ENCODE data around the gene SQSTM1. TPM values are rescaled to one million over a fixed set of nuclear protein-coding genes. Genes with fewer than 3 reads are reported as not detected.

Gene SQSTM1
- total RNA-seq, 1 experiment from 2014 or later: 985 TPM

DNA sequence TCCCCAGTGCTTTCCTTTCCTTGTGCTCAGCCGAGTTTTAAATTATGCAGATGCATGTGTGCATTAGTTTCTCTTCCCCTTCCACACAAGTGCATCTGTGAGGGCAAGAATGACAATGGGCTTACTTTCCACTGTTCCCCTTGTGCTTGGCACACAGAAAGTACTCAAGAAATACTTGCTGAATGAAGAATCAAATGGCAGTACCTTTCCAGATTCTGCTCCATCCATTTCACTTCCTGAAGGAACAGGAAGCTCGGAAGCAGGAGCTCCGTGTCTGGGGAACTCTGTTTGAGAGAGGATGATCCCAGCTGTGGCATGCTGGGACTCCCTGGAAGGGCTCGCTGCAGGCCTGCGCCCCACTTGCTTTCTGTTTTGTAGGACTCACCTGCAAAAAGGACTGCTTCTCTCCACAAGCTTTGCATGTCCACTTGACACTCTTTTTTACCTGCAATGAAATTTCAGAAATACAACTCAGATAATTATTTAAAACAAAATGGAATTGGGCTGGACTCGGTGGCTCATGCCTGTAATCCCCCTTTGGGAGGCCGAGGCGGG is 32.4 kb downstream of the SQSTM1 start:
- Histone ChIP-seq H3K36me3 (ENCODE audit: control insufficient read depth, insufficient read depth, low read length) (peaks cover 6% of the 10 kb centered on the region), H3K4me3 (ENCODE audit: low read depth in 2 of 2, low read length in 2 of 2) (no peak overlapping the region), H3K27me3 (ENCODE audit: control insufficient read depth, insufficient read depth, low read length) (no peaks in the 10 kb centered on the region), H3K9me3 (ENCODE audit: control insufficient read depth, insufficient read depth, low read depth, low read length) (no peaks in the 10 kb centered on the region), H3K27ac (ENCODE audit: low read length) (no peak overlapping the region), H3K4me1 (ENCODE audit: control insufficient read depth, insufficient read depth, low read length) (peaks cover 4% of the 10 kb centered on the region; the same call in 1 of the 2 replicates)
- intact Hi-C loops (cut with micrococcal nuclease; ENCODE audit: unreplicated experiment): loop anchor here (10.0 kb wide), 1 partner anchor 242 kb away; no protein-coding TSS in a partner anchor
- ATAC-seq (no peak), DNase-seq (ENCODE audit: low read depth, low spot score) (no peak)
- POLR2A ChIA-PET: interaction anchor here (0.6 kb wide), 1 partner anchor 1642 kb away, joined by 9 read pairs; no protein-coding TSS in a partner anchor
- BruUV-seq (replicated peaks): no TSS peak
- in situ Hi-C loops (cut with HindIII; ENCODE audit: low pct_unique_long_range_greater_than_20kb, low sequenced_read_pairs): no loop called here
- CTCF ChIA-PET: no interaction called here
- TF ChIP-seq, protein P1, sequence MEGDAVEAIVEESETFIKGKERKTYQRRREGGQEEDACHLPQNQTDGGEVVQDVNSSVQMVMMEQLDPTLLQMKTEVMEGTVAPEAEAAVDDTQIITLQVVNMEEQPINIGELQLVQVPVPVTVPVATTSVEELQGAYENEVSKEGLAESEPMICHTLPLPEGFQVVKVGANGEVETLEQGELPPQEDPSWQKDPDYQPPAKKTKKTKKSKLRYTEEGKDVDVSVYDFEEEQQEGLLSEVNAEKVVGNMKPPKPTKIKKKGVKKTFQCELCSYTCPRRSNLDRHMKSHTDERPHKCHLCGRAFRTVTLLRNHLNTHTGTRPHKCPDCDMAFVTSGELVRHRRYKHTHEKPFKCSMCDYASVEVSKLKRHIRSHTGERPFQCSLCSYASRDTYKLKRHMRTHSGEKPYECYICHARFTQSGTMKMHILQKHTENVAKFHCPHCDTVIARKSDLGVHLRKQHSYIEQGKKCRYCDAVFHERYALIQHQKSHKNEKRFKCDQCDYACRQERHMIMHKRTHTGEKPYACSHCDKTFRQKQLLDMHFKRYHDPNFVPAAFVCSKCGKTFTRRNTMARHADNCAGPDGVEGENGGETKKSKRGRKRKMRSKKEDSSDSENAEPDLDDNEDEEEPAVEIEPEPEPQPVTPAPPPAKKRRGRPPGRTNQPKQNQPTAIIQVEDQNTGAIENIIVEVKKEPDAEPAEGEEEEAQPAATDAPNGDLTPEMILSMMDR (IDR thresholded peaks at IDR 0.05): no peak
- TF ChIP-seq POLR2AphosphoS5 (IDR thresholded peaks at IDR 0.05; ENCODE audit: low read depth, low read length) (no peak), SIN3A (IDR thresholded peaks at IDR 0.05; ENCODE audit: borderline replicate concordance, insufficient read depth, low read depth, low read length) (no peak), TCF7L2 (IDR thresholded peaks at IDR 0.05; ENCODE audit: low read depth, low read length) (no peak)
- TF ChIP-seq, protein P2, sequence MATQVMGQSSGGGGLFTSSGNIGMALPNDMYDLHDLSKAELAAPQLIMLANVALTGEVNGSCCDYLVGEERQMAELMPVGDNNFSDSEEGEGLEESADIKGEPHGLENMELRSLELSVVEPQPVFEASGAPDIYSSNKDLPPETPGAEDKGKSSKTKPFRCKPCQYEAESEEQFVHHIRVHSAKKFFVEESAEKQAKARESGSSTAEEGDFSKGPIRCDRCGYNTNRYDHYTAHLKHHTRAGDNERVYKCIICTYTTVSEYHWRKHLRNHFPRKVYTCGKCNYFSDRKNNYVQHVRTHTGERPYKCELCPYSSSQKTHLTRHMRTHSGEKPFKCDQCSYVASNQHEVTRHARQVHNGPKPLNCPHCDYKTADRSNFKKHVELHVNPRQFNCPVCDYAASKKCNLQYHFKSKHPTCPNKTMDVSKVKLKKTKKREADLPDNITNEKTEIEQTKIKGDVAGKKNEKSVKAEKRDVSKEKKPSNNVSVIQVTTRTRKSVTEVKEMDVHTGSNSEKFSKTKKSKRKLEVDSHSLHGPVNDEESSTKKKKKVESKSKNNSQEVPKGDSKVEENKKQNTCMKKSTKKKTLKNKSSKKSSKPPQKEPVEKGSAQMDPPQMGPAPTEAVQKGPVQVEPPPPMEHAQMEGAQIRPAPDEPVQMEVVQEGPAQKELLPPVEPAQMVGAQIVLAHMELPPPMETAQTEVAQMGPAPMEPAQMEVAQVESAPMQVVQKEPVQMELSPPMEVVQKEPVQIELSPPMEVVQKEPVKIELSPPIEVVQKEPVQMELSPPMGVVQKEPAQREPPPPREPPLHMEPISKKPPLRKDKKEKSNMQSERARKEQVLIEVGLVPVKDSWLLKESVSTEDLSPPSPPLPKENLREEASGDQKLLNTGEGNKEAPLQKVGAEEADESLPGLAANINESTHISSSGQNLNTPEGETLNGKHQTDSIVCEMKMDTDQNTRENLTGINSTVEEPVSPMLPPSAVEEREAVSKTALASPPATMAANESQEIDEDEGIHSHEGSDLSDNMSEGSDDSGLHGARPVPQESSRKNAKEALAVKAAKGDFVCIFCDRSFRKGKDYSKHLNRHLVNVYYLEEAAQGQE (IDR thresholded peaks at IDR 0.05; ENCODE audit: insufficient read depth in 1 of 2, low read depth in 2 of 2, low read length in 1 of 2): no peak

DNA sequence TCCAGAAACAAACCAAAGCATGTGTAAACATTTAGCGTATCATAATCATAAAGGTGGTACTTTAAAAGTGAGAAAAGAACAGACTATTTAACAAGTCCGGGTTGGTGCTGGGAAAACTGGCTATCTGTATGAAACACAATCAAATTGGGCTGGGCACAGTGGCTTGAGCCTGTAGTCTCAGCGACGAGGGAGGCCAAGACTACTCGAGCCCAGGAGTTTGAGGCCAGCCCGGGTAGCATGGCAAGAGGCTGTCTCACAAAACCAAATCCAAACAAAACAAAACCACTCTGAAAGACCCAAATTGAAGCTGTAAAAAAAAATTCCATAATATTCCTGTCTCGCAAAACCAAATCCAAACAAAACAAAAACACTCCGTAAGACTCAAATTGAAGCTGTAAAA is 33.7 kb downstream of the SQSTM1 start:
- Histone ChIP-seq H3K4me1 (ENCODE audit: control insufficient read depth, insufficient read depth, low read length) (peaks cover 4% of the 10 kb centered on the region; the same call in 1 of the 2 replicates), H3K36me3 (ENCODE audit: control insufficient read depth, insufficient read depth, low read length) (peaks cover 2% of the 10 kb centered on the region), H3K9me3 (ENCODE audit: control insufficient read depth, insufficient read depth, low read depth, low read length) (no peaks in the 10 kb centered on the region), H3K4me3 (ENCODE audit: low read depth in 2 of 2, low read length in 2 of 2) (no peak overlapping the region), H3K27ac (ENCODE audit: low read length) (no peak overlapping the region), H3K27me3 (ENCODE audit: control insufficient read depth, insufficient read depth, low read length) (no peaks in the 10 kb centered on the region)
- DNase-seq (ENCODE audit: low read depth, low spot score): no peak
- in situ Hi-C loops (cut with HindIII; ENCODE audit: low pct_unique_long_range_greater_than_20kb, low sequenced_read_pairs): no loop called here
- intact Hi-C loops (cut with micrococcal nuclease; ENCODE audit: unreplicated experiment): loop anchor here (10.0 kb wide), 1 partner anchor 240 kb away; no protein-coding TSS in a partner anchor
- no peak for ATAC-seq
- CTCF ChIA-PET: no interaction called here
- POLR2A ChIA-PET: no interaction called here
- no peak for TF ChIP-seq SIN3A (IDR thresholded peaks at IDR 0.05; ENCODE audit: borderline replicate concordance, insufficient read depth, low read depth, low read length)
- TF ChIP-seq, protein P2 (IDR thresholded peaks at IDR 0.05; ENCODE audit: insufficient read depth in 1 of 2, low read depth in 2 of 2, low read length in 1 of 2): no peak
- TF ChIP-seq, protein P1 (IDR thresholded peaks at IDR 0.05): no peak
- TF ChIP-seq POLR2AphosphoS5 (IDR thresholded peaks at IDR 0.05; ENCODE audit: low read depth, low read length): no peak
- no peak for TF ChIP-seq TCF7L2 (IDR thresholded peaks at IDR 0.05; ENCODE audit: low read depth, low read length)
- BruUV-seq (replicated peaks): TSS peak; percentile 59

Measured in Panc1 (cell line).